Measurements from ENCODE around the gene ZNF23.

The ZNF23 gene

DNA sequence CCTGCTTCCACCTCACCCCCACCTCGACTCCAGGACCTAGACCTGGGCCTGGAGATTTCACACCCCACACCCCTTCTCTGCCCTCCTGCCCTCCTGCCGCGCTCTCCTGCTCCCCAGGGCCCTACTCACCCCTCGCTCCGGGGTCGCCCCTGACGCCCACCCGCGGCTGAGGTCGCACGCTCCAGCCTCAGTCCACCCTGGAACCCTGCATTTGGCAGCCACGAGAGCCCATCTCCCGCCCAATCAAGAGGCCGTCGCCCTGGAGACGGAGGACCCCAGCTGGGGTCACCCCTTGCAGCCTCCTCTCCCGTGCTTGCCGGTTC lies 36.3 kb downstream of the ZNF23 start:
- no peak for DNase-seq

DNA sequence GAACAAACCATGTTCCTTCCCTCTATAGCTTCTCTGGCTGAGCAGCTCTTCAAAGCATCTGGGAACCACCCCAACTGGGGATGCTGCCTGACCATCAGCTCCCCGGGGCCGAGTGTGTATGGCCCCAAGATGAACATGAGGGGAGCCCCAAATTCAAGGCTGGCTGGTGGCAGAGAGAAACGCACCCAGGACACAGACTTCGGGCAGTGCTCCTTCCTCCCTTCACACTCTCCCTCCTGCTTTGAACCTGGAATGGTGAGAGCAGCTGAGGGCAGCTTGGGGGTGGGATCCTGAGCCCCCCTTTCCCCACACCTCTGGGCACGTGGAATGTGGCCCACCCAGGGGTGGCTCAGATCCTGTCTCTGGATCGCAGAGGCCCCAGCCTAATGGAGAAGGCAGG lies 37.4 kb downstream of the ZNF23 start:
- DNase-seq: no peak

DNA sequence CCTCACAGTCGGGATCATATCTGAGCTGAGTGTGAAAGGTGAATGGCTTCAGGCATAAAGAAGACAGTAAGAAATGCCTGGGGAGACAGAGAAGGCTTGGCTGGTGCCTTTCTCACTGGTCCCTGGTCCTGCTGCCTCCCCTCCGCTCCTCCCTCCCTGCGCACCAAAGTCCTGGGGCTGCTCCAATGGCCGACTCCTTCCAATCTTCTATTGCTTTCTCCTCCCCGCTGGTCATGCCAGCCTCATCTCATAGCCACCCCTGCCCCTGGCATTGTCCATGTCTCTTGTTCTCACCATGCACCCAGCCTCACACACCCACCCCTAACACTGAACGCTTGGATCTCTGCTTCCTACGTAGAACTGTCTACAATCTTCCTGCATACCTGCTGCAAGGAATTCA lies 38.2 kb downstream of the ZNF23 start:
- DNase-seq: no peak

DNA sequence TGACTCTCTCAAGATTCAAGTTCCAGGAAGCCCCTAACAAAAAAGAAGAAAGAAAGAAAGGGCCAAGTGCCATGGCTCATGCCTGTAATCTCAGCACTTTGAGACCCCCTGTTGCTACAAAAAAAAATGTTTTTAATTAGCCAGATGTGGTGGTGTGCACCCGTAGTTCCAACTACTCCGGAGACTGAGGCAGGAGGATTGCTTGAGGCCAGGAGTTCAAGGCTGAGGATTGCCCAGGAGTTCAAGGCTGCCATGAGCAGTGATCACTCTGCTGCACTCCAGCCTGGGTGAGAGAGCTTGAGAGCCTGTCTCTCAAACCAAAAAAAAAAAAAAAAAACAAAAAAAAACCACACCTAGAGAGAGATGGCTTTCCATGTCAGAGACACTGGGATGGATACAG lies 39.0 kb downstream of the ZNF23 start:
- no peak for DNase-seq

DNA sequence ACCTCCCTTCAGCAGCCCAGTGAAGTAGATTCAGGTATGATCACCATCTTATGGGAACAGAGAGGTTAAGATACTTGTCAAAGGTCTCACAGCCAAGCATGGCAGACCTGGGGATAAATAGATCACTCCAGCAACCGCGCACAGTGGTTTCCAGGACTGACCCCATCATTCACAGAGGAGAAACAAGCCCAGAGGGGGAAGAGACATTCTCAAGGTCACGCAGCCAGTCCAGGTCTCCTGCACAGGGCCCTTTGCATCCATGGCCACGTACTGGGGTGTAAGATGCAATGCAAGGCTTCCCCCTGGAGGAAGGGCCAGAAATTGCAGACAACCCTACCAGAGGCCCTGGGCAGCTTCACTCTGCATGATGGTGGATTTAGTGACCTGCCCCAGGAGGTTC lies 40.1 kb downstream of the ZNF23 start:
- DNase-seq: no peak

DNA sequence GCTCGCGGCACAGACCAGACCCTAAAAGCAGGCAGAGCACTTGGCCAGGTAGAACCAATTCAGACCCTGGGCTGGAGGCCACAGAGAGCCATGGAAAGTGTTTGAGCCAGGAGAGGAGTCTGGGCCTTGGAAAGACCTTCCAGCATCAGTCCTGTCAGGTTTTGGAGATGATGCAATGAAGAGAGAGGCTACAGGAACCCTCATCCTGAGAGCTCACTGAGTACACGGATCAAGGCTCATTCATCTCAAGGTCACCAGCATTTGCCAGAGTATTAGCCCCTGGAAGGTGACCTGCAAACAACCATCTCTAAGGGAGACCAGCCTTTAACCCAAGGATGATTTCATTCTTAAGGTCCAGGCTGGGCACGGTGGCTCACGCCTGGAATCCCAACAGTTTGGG lies 48.0 kb downstream of the ZNF23 start:
- no peak for DNase-seq

DNA sequence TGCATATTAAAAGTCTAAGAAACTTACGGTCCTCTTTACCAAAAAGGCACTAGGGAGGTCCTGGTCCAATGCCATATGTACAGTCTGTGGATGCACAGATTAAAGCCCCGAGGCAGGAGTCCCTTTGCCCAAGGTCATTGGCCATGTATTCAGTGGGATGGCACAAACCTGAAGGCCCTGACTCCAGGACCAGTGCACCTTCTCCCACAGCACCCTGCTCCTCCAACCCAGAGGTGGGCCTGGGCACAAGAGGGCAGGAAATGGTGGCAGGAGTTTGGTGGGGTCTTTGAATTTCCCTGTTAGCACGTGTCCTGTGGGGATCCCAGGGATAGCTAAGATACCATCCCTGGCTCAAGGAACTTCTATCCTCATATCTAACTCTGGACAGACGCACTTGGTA lies 48.7 kb downstream of the ZNF23 start:
- no peak for DNase-seq

DNA sequence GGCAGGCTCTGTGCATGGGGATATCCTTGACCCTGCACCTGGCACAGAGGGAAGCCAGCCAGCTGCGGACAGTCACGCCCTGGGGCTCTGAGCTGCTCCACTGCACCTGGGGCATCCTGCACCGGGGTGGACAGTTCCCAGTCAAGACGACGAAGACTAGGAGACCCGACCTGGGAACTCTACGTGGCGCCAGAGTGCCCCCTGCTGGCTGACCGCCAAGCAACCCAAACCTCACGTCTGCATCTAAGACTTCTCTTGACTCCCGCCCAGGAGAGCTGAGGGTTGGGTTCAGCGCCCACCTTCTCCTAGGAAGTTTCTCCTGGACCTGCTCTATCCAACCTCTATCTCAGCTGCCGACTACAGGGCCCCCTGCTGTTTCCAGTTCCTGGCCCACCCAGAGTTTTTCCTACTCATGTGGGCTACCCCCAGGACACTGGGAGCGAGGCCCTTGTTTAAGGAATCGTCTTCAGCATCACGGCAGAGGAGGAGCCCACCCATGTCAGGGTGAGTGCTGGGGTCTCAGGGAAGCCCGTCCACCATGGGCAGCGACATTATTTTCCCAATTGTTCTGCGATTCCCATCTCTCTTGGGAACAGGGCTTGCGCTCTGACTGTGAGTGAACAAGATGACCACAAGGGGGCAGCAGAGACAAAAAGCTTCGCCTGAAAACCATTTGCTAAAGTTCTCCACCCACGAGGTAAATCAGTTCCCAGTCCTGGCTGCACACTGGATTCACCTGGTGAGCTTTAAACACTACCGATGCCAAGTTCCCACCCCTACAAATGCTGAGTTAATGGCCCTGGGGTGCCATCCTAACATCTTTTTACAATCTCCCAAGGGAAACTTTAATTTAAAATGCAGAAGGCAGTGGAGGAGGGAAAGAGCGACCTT lies 49.5 kb downstream of the ZNF23 start:
- peak; percentile 38 for DNase-seq

DNA sequence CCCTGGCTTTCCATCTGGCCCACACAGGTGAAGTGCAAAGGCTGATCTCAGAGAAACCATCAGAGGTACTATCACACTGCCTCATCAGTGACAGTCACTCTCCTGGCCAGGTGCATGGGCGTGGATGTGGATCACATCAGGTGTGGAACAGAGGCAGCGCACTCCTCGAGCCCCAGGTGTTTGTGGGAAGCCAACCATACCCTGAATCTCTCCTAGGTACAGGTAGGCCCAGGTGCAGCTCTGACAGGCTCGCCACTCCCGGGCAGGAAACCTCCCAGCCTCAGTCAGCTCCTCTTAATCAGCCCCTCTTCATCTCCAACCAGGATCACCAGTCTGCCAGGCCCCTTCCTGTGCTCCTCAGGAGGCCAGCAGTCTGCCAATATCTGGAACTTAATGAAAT lies 51.9 kb downstream of the ZNF23 start:
- DNase-seq: no peak

DNA sequence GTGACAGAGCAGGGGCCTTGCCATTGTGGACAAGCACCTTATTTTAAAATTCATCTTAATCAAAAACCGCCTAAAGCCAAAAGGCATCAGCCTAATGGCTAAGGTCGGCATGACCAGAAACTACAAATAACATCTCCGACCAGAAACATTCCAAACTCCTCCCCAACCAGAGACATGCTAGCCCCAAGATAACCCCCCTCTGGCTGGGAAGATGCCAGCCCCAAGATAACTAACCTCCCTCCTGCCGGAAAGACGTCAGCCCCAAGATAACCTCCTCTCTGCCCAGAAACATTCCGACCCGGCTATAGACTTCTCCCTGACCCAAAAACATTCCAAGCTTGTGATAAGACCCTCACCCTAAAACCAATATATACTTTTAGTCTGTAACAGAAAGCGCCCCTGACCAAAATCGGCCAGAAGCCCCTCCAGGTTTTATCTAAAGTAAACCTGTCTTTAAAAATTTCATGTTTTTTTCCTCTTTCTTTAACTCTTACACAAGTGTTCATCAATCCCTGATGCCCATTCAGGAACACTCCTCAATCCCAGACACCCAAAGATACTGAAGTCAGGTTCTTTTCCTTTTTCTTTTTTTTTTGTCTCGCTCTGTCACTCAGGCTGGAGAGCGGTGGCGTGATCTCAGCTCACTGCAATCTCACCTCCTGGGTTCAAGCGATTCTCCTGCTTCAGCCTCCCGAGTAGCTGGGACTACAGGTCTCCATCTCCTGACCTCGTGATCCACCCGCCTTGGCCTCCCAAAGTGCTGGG lies 52.9 kb downstream of the ZNF23 start:
- DNase-seq: no peak

DNA sequence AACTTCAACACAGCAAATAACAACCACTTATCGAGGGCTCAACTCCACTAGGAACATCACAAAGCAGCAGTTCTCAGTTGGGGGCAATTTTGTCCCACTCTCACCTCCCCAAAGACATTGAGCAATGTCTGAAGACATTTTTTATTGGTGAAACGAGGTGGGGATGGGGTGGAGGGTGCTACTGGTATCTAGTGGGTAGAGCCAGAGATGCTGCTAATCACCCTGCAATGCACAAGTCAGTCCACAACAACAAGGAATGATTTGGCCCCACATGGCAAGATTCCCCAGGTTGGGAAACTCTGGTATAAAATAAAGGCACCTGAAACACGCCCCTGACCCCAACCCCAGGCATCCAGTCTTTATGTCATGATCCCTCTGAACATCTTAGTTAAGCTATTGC lies 53.5 kb downstream of the ZNF23 start:
- DNase-seq: no peak

DNA sequence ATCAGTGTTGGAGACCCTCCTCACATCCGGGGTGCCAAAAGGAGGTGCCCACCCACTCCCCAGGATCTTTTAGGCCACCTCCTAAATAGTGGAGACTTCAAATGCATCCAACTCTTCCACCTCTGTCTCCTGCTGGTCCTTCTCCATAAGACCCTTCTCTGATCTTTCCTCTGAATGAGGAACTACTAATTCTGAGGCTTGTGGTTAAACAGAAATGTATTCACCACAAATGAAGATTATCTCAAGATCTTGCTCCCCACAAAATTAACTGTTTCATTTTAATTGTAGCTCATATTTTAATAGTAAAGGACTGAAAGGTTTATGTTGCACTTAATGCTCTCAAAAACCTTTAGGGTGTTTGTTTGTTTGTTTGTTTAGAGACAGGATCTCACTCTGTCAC lies 54.3 kb downstream of the ZNF23 start:
- no peak for DNase-seq

DNA sequence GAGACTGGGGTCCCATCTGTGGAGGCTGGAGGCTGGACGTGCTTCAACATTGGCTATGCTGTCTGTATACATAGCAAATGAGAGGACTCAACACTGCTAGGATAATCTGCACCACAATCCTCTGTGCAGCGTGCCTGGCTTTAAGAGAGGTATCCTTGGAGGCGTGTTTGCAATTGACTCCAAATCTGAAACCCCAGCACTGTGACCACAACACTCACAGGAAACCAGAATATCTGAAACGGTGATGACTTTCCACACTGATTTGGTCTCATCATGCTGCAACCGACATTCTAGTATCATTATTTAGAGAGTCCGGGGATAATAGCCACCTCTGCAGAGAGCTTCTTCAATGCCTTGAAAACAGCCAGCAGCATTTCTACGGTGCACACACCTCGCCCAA lies 55.3 kb downstream of the ZNF23 start:
- DNase-seq: no peak

DNA sequence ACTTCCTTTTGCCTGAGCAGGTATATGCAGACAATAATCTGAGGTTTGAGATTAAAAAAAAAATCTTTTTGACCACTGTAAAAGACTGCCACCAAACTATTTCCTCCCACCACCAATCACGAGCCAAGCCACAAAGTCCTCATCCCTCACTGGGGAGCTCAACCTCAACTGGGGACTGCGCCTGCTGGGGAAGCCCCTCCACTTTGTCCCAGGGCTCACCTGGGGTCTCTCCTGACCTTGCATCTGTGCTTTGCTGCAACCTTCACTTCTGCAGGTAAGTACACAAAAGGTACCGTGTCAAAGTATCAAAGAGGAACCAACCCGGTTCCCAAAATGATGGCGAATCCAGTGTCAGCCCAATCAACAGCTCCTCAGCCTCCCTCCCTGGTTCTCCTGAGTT lies 55.7 kb downstream of the ZNF23 start:
- DNase-seq: no peak

DNA sequence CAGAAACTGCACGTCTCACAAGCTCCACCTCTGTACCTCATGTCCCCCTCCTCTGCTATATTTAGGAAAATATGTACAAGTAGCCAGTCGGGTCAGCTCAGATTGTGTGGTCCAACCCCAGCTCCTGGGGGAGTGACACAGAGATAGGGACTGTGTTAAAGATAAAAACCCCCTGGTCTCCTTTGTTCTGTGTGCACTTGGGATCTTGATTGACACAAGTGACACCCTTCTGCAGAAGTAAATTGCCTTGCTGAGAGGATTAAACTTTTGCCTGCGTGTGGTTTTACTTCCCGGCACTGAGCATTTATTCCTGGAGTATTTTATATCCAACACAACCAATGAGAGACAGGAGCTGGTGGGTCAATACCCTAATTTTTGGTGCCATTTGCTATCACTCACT lies 57.7 kb downstream of the ZNF23 start:
- DNase-seq: no peak

DNA sequence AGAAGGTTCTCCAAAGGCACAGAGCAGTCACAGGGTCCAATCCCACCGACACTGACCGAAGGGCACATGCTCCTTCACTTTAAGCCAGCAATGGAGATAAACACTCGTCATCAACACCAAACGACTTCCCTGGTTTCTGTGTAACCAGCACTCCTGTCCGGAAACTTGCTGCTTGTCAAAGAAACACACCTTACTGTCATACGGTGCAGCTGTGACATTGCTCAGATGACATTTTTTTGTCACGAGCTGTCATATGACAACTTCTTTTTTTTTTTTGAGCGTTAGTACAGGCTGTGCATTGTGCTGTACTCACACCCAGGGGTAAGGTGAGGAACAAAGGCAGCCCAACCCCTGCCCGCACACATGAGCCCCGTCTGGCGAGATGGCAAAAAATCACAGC lies 59.4 kb downstream of the ZNF23 start:
- DNase-seq: no peak

DNA sequence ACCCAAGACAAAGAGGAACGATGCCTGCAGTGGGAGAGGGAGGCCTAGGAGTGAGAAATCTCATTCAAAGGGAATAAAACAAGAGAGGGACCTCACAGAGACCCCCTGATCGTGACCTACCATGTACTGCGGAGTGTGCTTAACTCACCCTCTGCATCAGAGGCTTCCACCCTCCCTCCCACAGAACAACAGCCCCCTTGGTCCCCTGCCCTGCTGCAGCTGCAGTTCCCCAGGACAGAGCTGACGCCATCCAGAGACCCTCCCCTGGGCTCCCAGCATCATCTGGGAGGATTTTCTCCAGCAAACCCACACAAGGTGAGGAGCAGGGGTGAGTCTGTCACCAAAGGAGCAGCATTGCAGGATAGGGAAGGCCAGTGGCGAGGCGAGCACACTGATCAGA lies 60.0 kb downstream of the ZNF23 start:
- no peak for DNase-seq

DNA sequence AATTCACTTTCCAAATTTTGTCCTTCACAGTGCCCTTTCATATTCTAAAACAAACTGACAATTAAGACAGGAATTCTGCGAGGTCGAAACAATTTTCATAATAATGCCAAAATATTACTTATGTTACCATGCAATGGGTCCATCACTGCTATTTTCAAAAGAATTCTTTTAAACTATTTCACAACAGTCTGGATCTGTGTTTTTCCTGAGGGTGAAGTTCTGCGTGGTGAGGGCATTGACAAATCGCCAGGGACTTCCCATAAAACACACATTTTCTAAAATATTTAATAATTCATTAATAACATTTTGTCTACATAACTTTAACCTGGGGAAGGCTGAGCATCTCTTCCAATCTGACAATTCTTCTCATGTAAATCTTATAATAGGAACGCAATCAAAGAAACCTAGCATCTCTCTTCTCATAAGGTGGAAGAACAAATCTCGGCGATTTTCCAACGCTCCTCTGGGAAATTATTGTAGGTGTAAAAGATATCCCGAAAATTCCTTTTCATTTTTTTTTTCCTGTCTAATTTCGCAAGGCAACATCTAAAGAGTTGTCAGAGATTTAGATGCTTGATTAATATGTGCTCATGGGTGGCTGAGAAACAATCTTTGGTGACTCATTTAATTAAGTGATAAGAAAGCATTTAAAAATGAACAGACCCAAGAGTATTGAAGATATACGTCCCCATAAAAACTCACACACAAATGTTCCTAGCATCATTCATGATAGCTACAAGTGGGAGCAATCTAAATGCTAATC lies 62.1 kb downstream of the ZNF23 start:
- DNase-seq: no peak
